Peyer's patch (tissue), 4 donors: ENCODE results near the gene ZPR1. TPM values are rescaled to one million over a fixed set of nuclear protein-coding genes. Genes with fewer than 3 reads are reported as not detected.

ENCODE experiments used
- DNase-seq, 3 donors: peaks; one replicate each; pipeline ENCODE4 v3.0.0-alpha.2; 2017 to 2019
- H3K27ac ChIP-seq, 4 donors: fragments of 200-600 bp; sonication (generic); one replicate each; pipeline ENCODE4 v1.5.1; 2016 to 2019
- H3K27me3 ChIP-seq, 2 donors: fragments of 200-600 bp; sonication (generic); one replicate each; pipeline ENCODE4 v1.5.1; 2019
- H3K36me3 ChIP-seq, 3 donors: fragments of 200-600 bp; sonication (generic); one replicate each; pipeline ENCODE4 v1.5.1; 2016 to 2019
- H3K4me1 ChIP-seq, 4 donors: fragments of 200-600 bp; sonication (generic); one replicate each; pipeline ENCODE4 v1.5.1; 2016 to 2019
- H3K4me3 ChIP-seq, 4 donors: fragments of 200-600 bp; sonication (generic); 1 replicate in 3 of 4; 2 replicates in 1 of 4; pipeline ENCODE4 v1.5.1; 2016 to 2019; ENCODE audit warnings: mild to moderate bottlenecking in 1 of 4
- H3K9me3 ChIP-seq, 4 donors: fragments of 200-600 bp; sonication (generic); one replicate each; pipeline ENCODE4 v1.5.1; 2016 to 2019; ENCODE audit warnings: mild to moderate bottlenecking in 1 of 4
- CTCF ChIP-seq, 6 experiments: fragments of 450-650 bp in 4 of 6; fragments of 200-600 bp in 2 of 6; sonication (generic) in 1 of 6; IDR thresholded peaks; one replicate each; pipeline ENCODE4 v1.5.1; 2017 to 2019; ENCODE audit warnings: antibody characterized with exemption in 6 of 6, mild to moderate bottlenecking in 3 of 6, moderate library complexity in 1 of 6
- POLR2A ChIP-seq, 2 donors: fragments of 450-650 bp; IDR thresholded peaks; one replicate each; pipeline ENCODE4 v1.5.1; 2017; ENCODE audit warnings: antibody characterized with exemption in 2 of 2, mild to moderate bottlenecking in 2 of 2, moderate library complexity in 2 of 2
- total RNA-seq, 4 donors: library from RNA; depleted of rRNA; stranded (reverse); fragments of >200 nt; gene quantifications; one replicate each; pipeline ENCODE4 v1.1.0, GENCODE V29; 2016

The ZPR1 gene
- total RNA-seq, 4 donors from 2014 or later = 17.0 to 52.6 (median 32.5) TPM

- Histone ChIP-seq H3K27ac (peak overlapping the region in 2 of 4 donors; percentile 78 to 83), H3K4me1 (no peaks in the 10 kb centered on the region), H3K27me3 (no peaks in the 10 kb centered on the region), H3K4me3 (peak overlapping the region in 2 of 4 donors; percentile 41 to 55), H3K36me3 (peaks cover 0 to 5% (median 0%) of the 10 kb centered on the region in 3 donors), H3K9me3 (no peaks in the 10 kb centered on the region)
- no peak for DNase-seq
- TF ChIP-seq POLR2A (IDR thresholded peaks at IDR 0.05) = no peak
- TF ChIP-seq CTCF (IDR thresholded peaks at IDR 0.05) = no peak
Measured at GRCh38 chr11:116821050-116821918, 33.5 kb upstream of the ZPR1 start.

GRCh38 chr11:116819049-116819448, 31.2 kb upstream of the ZPR1 start:
- peaks cover 0 to 5% (median 0%) of the 10 kb centered on the region in 3 donors for H3K36me3 ChIP-seq
- H3K27ac ChIP-seq = peak overlapping the region in 1 of 4 donors; percentile 83
- TF ChIP-seq POLR2A (IDR thresholded peaks at IDR 0.05) (no peak), CTCF (IDR thresholded peaks at IDR 0.05) (no peak)
- DNase-seq = no peak
- H3K27me3 ChIP-seq = no peaks in the 10 kb centered on the region
- H3K4me1 ChIP-seq = no peaks in the 10 kb centered on the region
- peak overlapping the region in 1 of 4 donors; percentile 55 for H3K4me3 ChIP-seq
- H3K9me3 ChIP-seq = no peaks in the 10 kb centered on the region

- no peak for TF ChIP-seq CTCF (IDR thresholded peaks at IDR 0.05)
- TF ChIP-seq POLR2A (IDR thresholded peaks at IDR 0.05) = no peak
- no peak overlapping the region for H3K4me3 ChIP-seq
- peak overlapping the region in 2 of 4 donors; percentile 63 to 90 for H3K27ac ChIP-seq
- DNase-seq = no peak
- no peaks in the 10 kb centered on the region for H3K9me3 ChIP-seq
- H3K36me3 ChIP-seq = no peaks in the 10 kb centered on the region
- H3K27me3 ChIP-seq = no peaks in the 10 kb centered on the region
- H3K4me1 ChIP-seq = no peaks in the 10 kb centered on the region
Measured at GRCh38 chr11:116814502-116814901, 26.7 kb upstream of the ZPR1 start.

GRCh38 chr11:116813781-116814471, 26.1 kb upstream of the ZPR1 start:
- H3K4me1 ChIP-seq = no peaks in the 10 kb centered on the region
- no peaks in the 10 kb centered on the region for H3K9me3 ChIP-seq
- DNase-seq = peak in 2 of 3 donors; percentile 78 to 83
- TF ChIP-seq POLR2A (IDR thresholded peaks at IDR 0.05) (peak; percentile 22 to 70), CTCF (IDR thresholded peaks at IDR 0.05) (peak in 2 of 6 experiments; percentile 14 to 22)
- H3K36me3 ChIP-seq = no peaks in the 10 kb centered on the region
- no peaks in the 10 kb centered on the region for H3K27me3 ChIP-seq
- peak overlapping the region in 2 of 4 donors; percentile 73 to 90 for H3K27ac ChIP-seq
- H3K4me3 ChIP-seq = no peak overlapping the region

GRCh38 chr11:116813170-116813569, 25.3 kb upstream of the ZPR1 start:
- Histone ChIP-seq H3K36me3 (no peaks in the 10 kb centered on the region), H3K9me3 (no peaks in the 10 kb centered on the region), H3K27me3 (no peaks in the 10 kb centered on the region), H3K27ac (peak overlapping the region in 3 of 4 donors; percentile 24 to 90 (median 73)), H3K4me1 (no peaks in the 10 kb centered on the region), H3K4me3 (no peak overlapping the region)
- no peak for DNase-seq
- TF ChIP-seq POLR2A (IDR thresholded peaks at IDR 0.05) (no peak), CTCF (IDR thresholded peaks at IDR 0.05) (no peak)
